NCI-H1417 treated with DMSO at 0.1 percent for 48 hours (cell line): ENCODE measurements around the gene NLRP12.
"Not testable (repeated sequence)": the region's sequence is repeated elsewhere in the genome, so short reads cannot be mapped to it uniquely, and the experiment has no call there.

Source experiments
- DNase-seq: peaks from one replicate; lab custom pipeline; 2025; lab: John Stamatoyannopoulos, UW

The NLRP12 gene, protein sequence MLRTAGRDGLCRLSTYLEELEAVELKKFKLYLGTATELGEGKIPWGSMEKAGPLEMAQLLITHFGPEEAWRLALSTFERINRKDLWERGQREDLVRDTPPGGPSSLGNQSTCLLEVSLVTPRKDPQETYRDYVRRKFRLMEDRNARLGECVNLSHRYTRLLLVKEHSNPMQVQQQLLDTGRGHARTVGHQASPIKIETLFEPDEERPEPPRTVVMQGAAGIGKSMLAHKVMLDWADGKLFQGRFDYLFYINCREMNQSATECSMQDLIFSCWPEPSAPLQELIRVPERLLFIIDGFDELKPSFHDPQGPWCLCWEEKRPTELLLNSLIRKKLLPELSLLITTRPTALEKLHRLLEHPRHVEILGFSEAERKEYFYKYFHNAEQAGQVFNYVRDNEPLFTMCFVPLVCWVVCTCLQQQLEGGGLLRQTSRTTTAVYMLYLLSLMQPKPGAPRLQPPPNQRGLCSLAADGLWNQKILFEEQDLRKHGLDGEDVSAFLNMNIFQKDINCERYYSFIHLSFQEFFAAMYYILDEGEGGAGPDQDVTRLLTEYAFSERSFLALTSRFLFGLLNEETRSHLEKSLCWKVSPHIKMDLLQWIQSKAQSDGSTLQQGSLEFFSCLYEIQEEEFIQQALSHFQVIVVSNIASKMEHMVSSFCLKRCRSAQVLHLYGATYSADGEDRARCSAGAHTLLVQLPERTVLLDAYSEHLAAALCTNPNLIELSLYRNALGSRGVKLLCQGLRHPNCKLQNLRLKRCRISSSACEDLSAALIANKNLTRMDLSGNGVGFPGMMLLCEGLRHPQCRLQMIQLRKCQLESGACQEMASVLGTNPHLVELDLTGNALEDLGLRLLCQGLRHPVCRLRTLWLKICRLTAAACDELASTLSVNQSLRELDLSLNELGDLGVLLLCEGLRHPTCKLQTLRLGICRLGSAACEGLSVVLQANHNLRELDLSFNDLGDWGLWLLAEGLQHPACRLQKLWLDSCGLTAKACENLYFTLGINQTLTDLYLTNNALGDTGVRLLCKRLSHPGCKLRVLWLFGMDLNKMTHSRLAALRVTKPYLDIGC

DNA sequence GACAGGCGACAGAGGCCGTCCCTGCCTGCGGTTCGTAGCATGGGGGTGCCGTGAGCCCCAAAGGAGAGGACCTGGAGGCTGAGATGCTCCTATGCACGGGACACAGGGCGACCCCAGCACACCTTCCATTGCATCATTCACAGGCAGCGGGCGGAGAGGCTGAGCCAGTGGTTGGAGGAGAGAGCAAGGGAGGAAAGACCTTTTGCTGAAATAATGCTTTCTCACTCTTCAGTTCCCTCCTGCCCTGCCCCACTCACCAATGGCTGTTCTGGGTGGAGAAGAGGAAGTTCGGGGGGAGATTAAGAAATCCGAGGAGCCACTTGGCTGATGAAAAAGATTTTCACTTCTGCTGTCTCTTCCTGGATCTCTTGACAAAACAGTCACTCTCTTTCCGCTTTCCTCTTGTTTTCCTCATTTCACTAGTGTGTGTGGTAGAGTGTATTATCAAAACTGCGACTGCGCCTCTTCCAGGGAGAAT, at the start of gene NLRP12:
Gene NLRP12 (minus strand): TSS at position 181 of the 478 bp plus-strand sequence. CDS start 140 bp downstream, at position 41.
- no peak for DNase-seq

DNA sequence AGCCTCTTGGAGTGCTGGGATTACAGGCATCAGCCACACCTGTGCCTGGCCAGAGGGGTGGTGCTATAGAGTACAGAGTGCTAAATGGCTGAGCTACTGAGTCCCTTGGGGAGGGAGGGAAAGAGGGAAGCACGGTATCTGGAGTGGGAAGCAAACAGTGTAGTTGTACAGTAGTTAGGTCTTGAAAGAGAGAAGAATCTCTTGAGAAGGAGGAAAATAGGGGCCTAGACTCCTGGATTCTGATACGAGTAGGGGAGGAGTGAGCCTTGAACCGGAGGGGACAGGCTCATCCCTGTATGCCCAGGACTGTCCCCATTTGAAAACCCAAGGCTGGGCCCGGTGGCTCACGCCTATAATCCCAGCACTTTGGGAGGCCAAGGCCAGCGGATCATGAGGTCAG, 48.6 kb upstream of the NLRP12 start:
- DNase-seq: no peak

- DNase-seq: no peak
Observed at GRCh38 chr19:53871454-53871853, 47.3 kb upstream of the NLRP12 start.

GRCh38 chr19:53870485-53870844, 46.4 kb upstream of the NLRP12 start:
- no peak for DNase-seq

- not testable (repeated sequence) for DNase-seq
Observed at GRCh38 chr19:53869805-53870484, 45.8 kb upstream of the NLRP12 start.

DNA sequence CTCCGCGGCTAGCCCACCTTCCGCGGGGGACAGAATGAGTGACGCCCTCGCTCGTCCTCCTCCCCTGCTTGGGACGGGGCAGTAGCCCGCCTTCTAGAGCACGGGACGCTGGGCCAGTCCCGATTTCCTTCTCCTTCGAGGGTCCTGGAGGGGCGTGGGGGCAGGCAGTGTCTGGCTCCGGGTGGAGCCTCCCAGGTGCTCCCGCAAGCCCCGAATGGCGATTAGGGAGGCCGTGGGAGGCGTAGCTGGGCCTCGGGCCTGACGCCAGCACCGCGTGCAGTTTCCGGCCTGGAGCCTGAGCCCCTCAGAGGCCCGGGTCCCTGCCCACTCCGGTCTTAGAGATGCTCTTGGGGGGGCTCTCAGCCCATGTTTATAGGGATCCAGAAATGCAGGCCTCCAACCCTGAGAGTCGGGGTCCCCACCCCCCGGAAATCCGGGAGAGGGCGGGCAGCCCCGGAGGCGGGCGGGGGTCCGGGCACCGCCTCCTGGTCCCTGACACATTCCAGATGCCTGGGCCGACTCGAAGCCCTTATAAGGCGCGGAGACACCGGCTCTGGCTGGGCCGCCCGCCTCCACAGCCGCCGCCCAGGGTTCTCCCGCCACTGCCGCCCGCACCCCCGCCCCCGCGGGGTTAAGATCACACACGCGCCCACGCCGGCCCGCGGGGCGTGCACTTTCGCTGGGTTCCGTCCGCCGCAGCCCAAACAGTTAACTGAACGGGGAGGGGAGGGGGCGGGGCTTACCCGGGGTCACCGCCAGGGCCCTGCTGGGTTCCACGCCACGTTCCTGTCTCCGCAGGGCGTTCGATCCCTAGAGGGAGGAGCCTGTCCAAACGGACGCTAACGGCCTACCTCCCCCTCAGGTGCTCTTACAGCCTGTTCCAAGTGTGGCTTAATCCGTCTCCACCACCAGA, 45.0 kb upstream of the NLRP12 start:
- DNase-seq: no peak

GRCh38 chr19:53868091-53868891, 44.2 kb upstream of the NLRP12 start:
- no peak for DNase-seq

DNA sequence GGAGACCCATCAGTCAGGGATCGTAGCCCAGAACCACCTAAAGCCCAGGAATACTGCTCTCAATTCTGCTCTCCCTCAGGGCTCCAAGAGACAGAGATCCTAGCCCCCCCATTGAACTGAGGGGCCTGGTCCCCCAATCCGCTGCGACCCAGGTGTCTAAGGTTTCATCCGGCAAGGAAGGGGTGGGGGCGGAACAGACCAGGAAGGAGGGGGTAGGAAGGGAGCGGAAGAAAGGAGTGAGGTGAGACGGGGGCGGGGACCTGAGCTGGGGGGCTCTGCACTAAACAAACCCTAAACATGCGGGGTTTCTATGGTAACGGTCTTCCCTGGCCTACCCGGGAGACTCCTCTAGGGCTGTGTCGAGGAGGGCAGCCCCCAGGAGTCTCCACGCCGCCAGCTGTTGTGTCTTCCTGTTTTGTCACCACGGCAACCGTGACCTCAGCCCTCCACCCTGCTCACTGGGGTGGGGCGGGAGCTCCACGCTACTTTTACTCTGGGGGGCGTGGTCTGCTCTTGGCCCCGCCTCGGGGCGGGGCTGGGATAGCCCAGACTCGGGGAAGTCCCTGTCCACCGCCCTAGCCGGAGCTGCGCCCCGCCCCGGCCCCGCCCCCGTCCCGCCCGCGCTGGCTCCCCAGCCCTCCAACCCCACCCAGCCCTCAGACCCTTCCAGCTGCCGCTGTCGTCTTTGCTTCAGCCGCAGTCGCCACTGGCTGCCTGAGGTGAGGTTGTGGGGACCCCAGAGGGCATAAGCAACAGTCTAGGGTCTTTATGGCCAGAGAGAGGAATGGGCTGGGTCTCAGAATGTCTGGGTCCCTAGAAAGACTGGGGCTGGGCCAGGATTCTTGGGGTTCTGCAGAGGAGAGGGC, 43.3 kb upstream of the NLRP12 start, which contains the start of gene MYADM:
Gene MYADM (plus strand): TSS at position 659 of the 866 bp plus-strand sequence. CDS start 5,647 bp downstream, outside the sequence.
- DNase-seq: no peak

GRCh38 chr19:53866865-53867224, 42.7 kb upstream of the NLRP12 start:
- no peak for DNase-seq

DNA sequence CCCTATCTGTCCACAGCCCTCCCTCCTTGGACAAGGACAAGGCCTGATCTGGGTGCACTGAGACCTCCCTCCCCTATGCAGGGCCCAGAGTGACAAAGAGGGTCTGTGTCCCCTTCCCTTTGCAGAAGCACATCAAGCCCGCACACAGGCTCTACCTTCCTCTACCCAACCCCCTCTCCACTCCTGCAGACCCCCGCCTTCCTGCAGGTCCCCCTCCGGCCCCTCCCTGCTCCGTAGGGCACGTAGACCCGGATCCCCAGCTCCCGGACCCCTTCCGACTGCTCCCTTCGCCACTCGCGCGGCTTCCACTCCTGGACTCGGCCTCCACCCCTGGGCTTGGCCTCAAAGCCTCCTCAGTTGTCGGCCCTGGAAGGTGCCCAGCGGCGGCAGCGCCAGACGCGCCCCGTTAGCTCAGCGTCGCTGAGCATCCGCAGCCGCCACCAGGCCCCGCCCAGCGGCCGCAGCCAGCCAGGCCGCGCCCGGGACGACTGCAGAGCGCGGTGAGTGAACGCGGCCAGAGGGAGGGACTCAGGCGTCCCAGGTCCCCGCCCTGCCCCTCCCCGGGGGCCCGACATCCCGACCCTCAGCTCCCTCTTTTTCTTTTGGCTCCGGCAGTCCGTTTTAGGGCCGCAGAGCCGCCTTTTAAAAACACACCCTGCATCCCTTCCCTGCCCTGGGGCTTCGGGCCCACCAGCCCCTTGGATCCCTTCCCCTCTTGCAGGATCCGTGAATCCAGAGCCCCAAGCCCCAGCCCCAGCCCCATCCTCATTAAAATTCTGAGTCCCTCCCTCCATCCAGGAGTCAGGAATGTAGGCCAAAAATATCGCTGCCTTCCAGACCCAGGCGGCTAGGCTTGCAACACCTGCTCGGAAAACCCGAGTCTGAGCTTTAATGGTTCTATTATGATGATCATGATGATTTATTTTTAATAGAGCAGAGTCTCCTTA, 42.1 kb upstream of the NLRP12 start:
- no peak for DNase-seq

- no peak for DNase-seq
Observed at GRCh38 chr19:53865523-53865917, 41.4 kb upstream of the NLRP12 start.

GRCh38 chr19:53864308-53864836, 40.3 kb upstream of the NLRP12 start:
- no peak for DNase-seq

DNA sequence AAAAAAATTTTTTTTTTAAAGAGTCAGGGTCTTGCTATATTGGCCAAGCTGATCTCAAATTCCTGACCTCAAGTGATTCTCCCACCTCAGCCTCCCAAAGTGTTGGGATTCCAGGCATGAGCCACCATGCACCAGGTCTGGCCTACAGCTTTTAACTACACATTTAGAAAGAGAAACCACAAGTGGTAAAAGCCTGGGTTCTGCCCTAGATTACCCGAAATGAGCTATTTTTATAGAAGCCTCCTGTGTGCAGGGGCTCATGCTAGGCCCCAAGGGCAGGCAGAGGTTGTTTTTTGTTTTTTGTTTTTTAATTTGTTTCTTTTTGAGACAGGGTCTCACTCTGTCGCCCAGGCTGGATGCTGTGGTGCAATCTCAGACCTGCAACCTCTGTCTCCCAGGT, 29.6 kb upstream of the NLRP12 start:
- DNase-seq: no peak

DNA sequence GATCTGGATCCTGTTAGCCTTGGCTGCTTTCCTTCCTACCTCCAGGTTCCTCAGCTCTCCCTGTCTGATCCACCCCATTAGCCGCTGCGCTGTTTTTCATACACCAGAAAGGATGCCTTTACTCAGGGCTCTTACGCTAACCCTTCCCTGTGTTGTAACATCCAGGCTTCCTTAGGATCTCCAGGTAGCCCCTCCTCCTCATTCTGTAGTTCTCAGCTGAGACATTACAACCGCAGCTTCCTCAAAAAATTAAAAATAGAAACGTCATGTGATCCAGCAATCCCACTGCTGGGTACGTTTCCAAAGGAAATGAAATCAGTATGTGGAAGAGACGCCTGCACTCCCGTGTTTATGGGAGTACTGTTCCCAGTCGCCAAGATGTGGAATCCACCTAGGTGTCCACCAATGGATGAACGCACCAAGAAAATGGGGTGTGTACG, 25.1 kb upstream of the NLRP12 start:
- DNase-seq: no peak

GRCh38 chr19:53847555-53847954, 23.4 kb upstream of the NLRP12 start:
- no peak for DNase-seq

- DNase-seq: no peak
Observed at GRCh38 chr19:53844849-53845246, 20.7 kb upstream of the NLRP12 start.

- not testable (repeated sequence) for DNase-seq
Observed at GRCh38 chr19:53840914-53841313, 16.8 kb upstream of the NLRP12 start.
